Prostate gland (tissue), 2 donors: ENCODE data around the gene SLC12A3. TPM values are rescaled to one million over a fixed set of nuclear protein-coding genes. Genes with fewer than 3 reads are reported as not detected.

Experiments used
- DNase-seq: peaks from one replicate; pipeline ENCODE4 v3.0.0-alpha.2; 2019; ENCODE audit warnings: low spot score
- H3K27ac ChIP-seq, 2 donors: fragments of 200-600 bp; sonication (generic); 2 replicates each; pipeline ENCODE4 v1.5.1; 2017 to 2019
- H3K27me3 ChIP-seq: fragments of 200-600 bp; sonication (generic); replicated peaks from 2 replicates; pipeline ENCODE4 v1.5.1; 2019; ENCODE audit not compliant: insufficient read depth
- H3K36me3 ChIP-seq, 2 donors: fragments of 200-600 bp; sonication (generic); 1 replicate in 1 of 2; 2 replicates in 1 of 2; pipeline versions ENCODE4 v1.5.1 to v1.8.1; 2017 to 2019
- H3K4me1 ChIP-seq: fragments of 200-600 bp; sonication (generic); replicated peaks from 2 replicates; pipeline ENCODE4 v1.5.1; 2019
- H3K4me3 ChIP-seq, 2 donors: fragments of 200-600 bp; sonication (generic); 2 replicates each; pipeline ENCODE4 v1.5.1; 2017 to 2019
- H3K9me3 ChIP-seq: fragments of 200-600 bp; sonication (generic); 2 replicates; pipeline ENCODE4 v1.5.1; 2017
- CTCF ChIP-seq, 4 experiments: fragments of 200-600 bp in 2 of 4; fragments of 450-650 bp in 2 of 4; sonication (generic) in 2 of 4; IDR thresholded peaks; 1 replicate in 3 of 4; 2 replicates in 1 of 4; pipeline ENCODE4 v1.5.1; 2016 to 2019; ENCODE audit warnings: antibody characterized with exemption in 4 of 4, mild to moderate bottlenecking in 2 of 4, moderate library complexity in 2 of 4
- POLR2A ChIP-seq: fragments of 450-650 bp; IDR thresholded peaks from one replicate; pipeline ENCODE4 v1.6.1; 2016; ENCODE audit warnings: antibody characterized with exemption, mild to moderate bottlenecking
- POLR2AphosphoS5 ChIP-seq: sonication (generic); formaldehyde crosslinking; IDR thresholded peaks from one replicate; pipeline ENCODE4 v1.6.1; 2017; ENCODE audit warnings: antibody characterized with exemption
- WGBS: methylation state at CpG from one replicate; pipeline ENCODE4 v1.1.5; 2018; 5-methylcytosine and 5-hydroxymethylcytosine counted together
- intact Hi-C: fragments of 100-400 bp; cut with DNase I; formaldehyde crosslinking; loops from one replicate; pipeline ENCODE4 v1.14.2; 2022
- total RNA-seq, 2 donors: library from RNA; depleted of rRNA; stranded (reverse); fragments of >200 nt; gene quantifications; one replicate each; pipeline ENCODE4 v1.1.0, GENCODE V29; 2016

The SLC12A3 gene
- total RNA-seq, 2 donors from 2014 or later = 0.23 TPM; not detected in 1

- intact Hi-C loops = no loop called here
- peak overlapping the region; percentile 8 to 24 for H3K27ac ChIP-seq
- H3K36me3 ChIP-seq = no peaks in the 10 kb centered on the region
- 25% methylated on average over 11 of the region's 11 CpGs for WGBS
- no peaks in the 10 kb centered on the region for H3K9me3 ChIP-seq
- no peaks in the 10 kb centered on the region for H3K27me3 ChIP-seq
- peaks cover 3% of the 10 kb centered on the region for H3K4me1 ChIP-seq
- TF ChIP-seq POLR2A (no peak), CTCF (IDR thresholded peaks at IDR 0.05) (peak in 1 of 4 experiments; percentile 7)
- DNase-seq = peak; percentile 23
- H3K4me3 ChIP-seq = no peak overlapping the region
Measured at GRCh38 chr16:56874800-56875199, 9.8 kb downstream of the SLC12A3 start.

- 73% methylated on average over 4 of the region's 4 CpGs for WGBS
- no peaks in the 10 kb centered on the region for H3K36me3 ChIP-seq
- no peak for TF ChIP-seq POLR2A
Measured at GRCh38 chr16:56876048-56876447, 11.0 kb downstream of the SLC12A3 start.

GRCh38 chr16:56877486-56878182 is 12.6 kb downstream of the SLC12A3 start:
- Histone ChIP-seq H3K27ac (no peak overlapping the region), H3K27me3 (no peaks in the 10 kb centered on the region), H3K4me1 (no peaks in the 10 kb centered on the region), H3K9me3 (no peaks in the 10 kb centered on the region), H3K4me3 (no peak overlapping the region), H3K36me3 (no peaks in the 10 kb centered on the region)
- TF ChIP-seq POLR2AphosphoS5 (no peak), CTCF (IDR thresholded peaks at IDR 0.05) (no peak), POLR2A (no peak)
- intact Hi-C loops = no loop called here
- DNase-seq = no peak
- 97% methylated on average over 12 of the region's 13 CpGs for WGBS

More at GRCh38 chr16:56876048-56876447, 11.0 kb downstream of the SLC12A3 start:
- Histone ChIP-seq H3K9me3 (no peaks in the 10 kb centered on the region), H3K27ac (no peak overlapping the region), H3K4me1 (peaks cover 1% of the 10 kb centered on the region), H3K27me3 (no peaks in the 10 kb centered on the region), H3K4me3 (no peak overlapping the region)
- intact Hi-C loops = no loop called here
- DNase-seq = no peak

GRCh38 chr16:56878282-56878854 is 13.4 kb downstream of the SLC12A3 start:
- Histone ChIP-seq H3K27me3 (no peaks in the 10 kb centered on the region), H3K9me3 (no peaks in the 10 kb centered on the region), H3K36me3 (no peaks in the 10 kb centered on the region), H3K4me3 (no peak overlapping the region), H3K27ac (no peak overlapping the region), H3K4me1 (no peaks in the 10 kb centered on the region)
- DNase-seq = no peak
- TF ChIP-seq CTCF (IDR thresholded peaks at IDR 0.05) (no peak), POLR2A (no peak), POLR2AphosphoS5 (no peak)
- intact Hi-C loops = no loop called here
- WGBS = 93% methylated on average over 8 of the region's 8 CpGs

GRCh38 chr16:56879276-56879675 is 14.3 kb downstream of the SLC12A3 start:
- Histone ChIP-seq H3K4me1 (no peaks in the 10 kb centered on the region), H3K27me3 (no peaks in the 10 kb centered on the region), H3K4me3 (no peak overlapping the region), H3K9me3 (no peaks in the 10 kb centered on the region), H3K36me3 (no peaks in the 10 kb centered on the region), H3K27ac (no peak overlapping the region)
- DNase-seq = no peak
- WGBS = 81% methylated on average over 9 of the region's 9 CpGs
- intact Hi-C loops = no loop called here
- TF ChIP-seq POLR2AphosphoS5 (no peak), POLR2A (no peak), CTCF (IDR thresholded peaks at IDR 0.05) (no peak)
